Superior temporal gyrus (tissue), 1 donor: Measurements from ENCODE around the gene SLC1A1.
"Not testable (repeated sequence)": the region's sequence is repeated elsewhere in the genome, so short reads cannot be mapped to it uniquely, and the experiment has no call there.

Source experiments
- DNase-seq: peaks from one replicate; pipeline ENCODE4 v3.0.0-alpha.2; 2016; ENCODE audit errors: extremely low spot score

The SLC1A1 gene

DNA sequence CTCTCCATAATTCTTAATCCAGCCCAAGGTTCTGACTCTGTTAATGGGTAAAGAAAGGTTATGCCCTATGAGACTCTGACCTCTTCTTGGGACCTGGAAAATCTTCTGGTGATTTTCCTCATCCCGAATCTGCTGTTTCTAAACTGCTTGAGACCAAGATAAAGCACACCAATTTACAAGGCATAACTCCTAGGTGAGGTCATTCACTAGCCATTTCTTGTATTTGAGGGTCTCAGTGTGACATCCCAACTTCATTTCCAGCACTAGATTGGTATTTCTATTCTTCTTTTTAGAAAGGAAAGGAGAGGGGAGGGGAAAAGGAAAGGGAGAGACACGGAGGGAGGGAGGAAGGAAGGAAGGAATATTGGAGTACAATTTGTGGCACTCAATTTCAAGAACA, 51.6 kb downstream of the SLC1A1 start:
- DNase-seq = no peak

DNA sequence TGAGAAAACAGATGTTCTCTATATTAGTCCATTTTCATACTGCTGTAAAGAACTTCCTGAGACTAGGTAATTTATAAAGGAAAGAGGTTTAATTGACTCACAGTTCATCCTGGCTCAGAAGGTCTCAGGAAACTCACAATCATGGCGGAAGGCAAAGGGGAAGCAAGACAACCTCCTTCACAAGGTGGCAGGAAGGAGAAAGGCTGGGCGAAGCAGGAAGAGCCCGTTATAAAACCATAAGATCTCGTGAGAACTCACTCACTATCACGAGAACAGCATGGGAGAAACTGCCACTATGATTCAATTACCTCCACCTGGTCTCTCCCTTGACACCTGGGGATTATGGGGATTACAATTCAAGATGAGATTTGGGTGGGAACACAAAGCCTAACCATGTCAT, 54.4 kb downstream of the SLC1A1 start:
- DNase-seq = not testable (repeated sequence)

DNA sequence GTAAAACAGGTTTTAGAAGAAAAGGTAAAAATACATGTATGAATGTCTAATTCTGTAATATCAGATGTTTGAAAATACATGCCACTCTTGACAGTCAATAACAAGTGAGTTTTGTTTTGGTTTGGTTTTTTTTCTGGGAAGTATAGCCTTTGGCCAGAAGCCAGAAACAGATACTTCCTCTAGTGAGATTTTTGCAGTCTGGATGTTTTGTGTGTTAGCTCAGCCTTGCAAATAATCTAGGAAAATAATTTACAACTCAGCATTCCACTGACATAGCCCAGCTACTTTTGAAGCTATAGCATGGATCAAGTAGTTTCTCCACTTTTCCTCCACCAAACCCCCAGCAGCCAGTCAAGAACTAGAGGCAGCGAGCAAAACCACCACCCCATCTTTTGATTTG, 56.7 kb downstream of the SLC1A1 start:
- DNase-seq = no peak

DNA sequence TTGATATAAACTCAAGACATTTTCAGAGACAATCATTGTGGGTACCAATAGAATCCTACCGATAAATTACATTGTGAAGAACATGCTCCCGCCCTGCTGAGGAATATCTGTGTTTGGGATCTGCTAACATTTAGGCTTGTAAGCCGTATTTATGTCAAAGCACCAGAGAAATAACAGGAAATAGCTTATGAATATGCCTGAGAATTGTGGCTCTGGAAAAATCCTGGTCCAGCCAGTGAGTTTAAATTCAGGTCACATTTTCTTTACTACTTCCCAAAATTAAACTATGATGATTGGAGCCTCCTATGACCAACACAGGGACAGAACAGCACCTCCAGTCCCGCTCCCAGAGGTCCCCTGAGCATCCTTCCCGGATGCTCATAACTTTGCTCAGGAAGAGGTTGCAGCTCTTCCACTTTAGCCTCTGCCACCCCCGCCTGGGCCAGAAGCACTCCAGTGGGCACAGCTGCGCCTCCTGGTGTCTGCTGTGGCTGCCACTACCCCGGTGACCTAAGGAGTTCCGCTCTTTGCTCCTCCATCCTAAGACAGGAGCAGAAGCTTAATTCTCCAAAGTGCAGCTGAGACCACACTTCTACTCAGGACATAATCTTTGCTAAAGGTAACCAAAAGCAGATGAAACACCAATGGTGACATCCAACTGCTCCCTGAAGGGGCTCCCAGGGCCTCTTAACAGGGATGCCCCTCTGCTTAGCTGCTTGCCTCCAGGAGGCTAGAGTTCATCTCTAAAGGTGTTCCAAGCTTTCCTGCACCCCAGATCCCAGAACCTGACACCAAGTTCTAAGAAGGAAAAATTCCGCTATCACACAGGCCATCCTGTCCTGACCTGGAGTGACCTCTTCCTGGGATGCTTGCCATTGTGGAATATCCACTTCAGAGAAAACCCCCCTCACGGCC, 58.8 kb downstream of the SLC1A1 start:
- no peak for DNase-seq

DNA sequence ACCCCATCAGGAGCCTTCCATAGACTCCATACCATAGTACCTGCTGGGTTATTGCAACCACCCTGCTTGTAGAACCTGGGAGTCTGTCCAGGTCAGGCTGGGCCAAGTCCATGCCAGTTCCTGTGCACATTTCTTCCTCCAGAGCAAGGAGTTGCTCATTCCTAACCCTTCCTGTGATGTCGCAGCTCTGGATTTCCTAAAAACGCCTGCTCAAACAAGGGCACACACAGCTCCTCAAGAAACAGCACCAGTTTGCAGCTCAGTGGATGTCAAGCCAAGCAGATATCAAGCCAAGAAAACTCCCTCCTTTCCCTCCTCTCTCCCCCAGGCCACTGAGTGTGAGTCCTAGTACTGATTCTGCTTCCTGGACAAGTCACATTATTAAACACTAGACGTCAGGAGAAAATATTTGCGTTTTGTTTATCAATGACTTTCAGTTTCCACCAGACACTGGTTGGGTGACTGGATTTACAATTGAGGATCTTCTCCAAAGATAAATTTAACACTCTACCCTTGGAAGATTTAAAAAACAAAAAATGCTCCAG, 59.6 kb downstream of the SLC1A1 start:
- no peak for DNase-seq

DNA sequence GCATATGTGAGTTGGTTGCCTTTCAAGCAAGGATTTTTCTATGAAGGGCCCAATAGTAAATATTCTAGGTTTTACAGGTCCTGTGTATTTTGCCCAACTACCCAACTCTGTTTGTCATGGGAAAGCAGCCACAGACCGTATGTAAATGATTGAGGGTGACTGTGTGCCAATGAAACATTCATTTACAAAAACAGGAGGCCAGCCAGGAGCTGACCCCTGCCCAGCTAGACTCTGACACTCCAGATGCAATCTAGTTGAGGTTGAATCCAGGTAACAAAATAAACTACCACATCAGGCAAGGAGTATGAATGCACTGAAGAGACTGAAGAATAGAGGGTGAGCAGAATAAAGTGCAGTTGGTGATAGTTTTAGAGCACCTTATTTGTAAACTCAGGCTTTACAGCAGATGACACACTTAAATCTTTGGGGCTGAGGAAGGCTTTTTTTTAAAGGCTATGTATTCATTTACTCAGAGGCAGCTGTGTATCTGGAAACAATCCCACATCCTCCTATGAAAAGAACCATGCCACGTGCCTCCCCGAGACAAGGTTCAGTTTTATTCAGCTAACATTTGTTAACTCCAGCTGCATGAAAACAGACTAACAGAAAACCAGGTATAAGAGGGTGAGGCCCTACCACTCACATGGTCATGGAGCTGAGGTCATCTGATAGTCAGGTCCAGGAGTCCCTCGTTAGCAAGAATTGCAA, 60.7 kb downstream of the SLC1A1 start:
- DNase-seq = no peak

DNA sequence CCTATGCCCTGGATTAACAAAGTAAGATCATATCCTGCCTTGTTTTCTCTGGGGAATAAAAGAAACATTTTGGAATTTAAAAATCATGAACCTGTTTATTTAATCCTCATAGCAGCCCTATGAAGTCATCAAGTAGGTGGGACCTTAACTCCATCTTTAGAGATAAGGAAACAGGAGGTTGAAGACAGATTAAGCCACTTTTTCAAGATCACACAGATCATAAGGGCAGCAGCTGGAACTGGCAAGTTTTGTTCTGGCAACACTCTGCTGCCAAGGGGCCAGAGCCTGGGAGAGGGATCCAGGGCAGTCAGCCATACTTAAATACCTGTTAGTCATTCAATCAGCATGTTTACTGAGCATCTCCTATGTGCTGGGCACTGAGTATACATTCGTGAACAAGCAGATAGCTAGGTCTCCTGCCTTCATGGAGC, 63.7 kb downstream of the SLC1A1 start:
- DNase-seq = no peak

DNA sequence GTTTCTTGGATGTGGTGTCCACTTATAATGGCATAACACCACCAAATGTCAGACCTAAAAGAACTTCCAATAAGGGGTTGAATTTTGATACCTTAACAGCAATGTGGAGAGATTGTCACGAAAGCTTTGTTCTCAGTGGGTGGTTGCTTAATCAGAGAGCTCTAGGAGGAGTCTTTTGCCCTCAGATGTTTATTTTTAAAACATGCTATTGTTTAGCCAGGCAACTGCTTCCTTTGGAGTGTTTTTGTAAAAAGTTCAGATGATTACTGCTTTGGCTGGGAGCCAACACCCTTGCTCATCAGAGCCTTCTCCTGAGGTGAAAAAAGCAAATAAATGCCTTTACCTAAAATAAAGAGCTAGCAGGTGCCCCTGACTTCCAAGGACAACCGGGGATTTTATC, 65.0 kb downstream of the SLC1A1 start:
- no peak for DNase-seq

DNA sequence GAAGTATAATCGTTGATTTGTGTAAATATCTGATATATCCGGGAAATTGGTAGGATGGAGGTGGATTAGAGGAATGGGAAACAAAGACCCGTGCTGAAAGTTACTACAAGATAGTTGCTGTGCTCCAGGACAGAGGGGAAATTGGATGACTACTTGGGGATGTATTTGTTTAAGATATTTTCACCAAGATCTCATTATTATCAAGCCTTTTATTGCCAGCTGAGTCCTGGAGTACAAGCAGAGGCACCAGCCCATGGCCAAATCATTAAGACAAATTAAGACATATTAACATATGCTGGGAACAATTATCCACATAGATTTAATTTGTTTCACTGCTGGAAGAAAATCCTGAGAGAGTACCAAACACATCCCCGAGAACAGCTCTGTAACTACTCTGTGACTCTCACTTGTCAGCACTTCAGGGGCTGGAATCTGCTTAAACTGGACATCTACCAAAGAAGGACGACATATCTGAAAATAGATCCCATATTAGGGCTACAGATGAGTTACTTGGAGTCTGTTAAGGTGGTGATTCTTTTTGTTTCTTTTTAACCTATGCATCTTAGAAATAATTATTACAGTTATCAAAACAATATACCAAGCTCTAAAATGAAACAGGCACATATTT, 68.2 kb downstream of the SLC1A1 start:
- no peak for DNase-seq

DNA sequence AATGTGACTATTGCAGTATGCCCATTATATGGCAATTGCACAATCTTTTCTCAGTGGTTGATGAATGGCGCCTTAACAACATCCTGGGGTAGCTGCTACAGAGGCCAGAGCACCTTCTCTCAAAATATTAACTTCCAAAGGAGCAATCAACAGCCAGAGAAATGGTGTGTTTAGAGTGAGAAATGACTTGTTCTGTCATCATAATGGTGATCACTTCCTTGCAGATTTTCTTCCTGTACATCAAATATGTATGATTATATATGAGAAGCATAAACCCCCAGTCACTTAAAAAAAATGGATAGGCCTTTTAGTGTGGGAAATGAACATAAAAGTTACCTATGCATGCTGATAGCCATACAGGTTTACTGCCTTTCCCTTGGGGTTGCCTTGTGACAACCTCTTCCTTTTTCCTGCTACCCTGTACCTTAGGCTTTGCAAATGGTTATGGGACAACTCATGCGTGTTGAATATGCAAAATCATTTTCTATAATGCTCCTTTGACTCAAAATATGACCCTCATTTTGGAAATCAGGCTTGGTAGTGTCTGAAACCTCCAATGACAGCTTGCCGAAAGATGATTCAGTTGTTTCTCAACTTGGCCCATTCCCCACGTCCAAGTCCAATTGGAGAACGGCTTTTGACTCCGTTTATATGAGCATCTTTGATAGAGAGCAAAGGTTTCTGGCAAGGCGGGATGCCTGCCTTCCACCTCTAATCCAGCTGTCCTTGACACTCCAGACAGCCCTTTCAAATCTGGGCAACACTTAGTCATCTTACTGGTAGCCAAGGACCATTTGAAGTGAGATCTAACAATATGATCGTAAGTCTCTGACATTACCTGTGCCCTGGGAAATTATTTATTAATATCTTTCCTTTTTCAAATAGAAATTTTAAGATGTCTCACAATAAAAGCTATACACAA, 69.3 kb downstream of the SLC1A1 start:
- DNase-seq = no peak

DNA sequence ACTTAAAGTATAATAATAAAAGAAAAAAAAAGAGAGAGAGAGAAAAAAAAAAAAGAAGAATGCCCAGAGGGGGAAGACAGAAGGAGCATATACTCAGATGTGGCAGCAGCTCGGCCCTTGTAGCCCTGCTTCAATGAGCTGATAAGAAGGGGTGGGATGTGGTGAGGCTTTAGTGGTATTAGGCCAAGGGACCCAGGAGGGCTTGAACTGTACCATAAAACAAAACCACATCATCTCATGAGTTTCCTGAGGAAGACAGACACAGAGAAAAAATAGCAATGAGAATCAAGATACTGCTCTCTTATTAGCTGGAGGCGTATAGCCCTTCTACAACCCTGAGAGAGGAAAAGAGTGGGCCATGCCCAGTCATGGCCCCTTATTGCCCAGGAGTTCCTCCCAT, 72.8 kb downstream of the SLC1A1 start:
- no peak for DNase-seq

DNA sequence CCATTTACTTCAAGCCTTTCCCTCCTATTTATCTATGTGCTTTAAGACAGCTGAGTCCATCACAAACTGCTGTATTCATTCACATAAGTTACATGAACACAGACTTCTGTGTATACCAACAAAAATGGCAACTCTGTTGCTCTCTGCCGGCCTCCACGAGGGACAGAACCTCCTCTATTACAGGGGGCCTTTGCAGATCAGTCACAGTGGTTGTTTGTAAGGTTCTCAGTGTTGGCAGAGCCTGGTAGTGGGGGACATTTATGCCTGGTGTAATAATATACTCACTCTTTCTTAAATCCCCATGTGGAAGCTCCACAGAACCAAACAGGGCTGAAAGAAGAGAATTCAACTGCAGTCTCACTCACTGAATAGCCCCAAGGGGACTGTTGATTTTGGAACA, 76.5 kb downstream of the SLC1A1 start:
- peak; percentile 41 for DNase-seq

DNA sequence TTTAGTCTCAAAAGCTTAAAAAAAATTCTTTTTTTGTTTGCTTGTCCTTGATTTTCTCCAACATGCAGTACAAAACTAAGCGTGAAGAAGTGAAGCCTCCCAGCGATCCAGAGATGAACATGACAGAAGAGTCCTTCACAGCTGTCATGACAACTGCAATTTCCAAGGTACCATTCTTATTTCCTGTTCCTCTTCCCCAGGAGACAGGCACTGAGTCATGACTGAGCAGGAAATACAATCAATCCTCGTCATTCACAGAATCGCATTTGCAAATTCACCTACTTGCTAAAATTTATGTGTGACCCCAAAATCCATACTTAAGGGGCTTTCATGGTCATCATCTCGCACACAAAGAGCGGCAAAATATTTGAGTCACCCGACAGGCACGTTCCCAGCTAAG, 77.3 kb downstream of the SLC1A1 start:
- DNase-seq = no peak

DNA sequence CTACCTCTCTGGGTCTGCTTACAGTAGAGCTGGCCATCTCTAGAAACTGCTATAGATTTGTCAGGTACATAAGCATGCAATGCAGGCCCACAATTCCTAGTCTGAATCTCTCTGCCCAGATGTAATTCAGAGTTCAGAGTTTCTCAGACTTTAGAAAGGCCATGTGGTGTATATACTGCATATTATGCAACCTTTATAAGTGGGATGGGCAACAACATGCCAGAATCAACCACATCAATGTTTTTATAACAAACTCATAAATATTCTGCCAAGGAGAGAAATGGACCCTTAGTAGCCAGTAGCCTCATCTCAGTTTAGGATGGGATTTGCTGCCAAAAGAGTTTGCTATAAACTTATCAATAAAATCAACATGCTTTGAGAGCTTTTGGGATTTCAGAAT, 78.8 kb downstream of the SLC1A1 start:
- no peak for DNase-seq

DNA sequence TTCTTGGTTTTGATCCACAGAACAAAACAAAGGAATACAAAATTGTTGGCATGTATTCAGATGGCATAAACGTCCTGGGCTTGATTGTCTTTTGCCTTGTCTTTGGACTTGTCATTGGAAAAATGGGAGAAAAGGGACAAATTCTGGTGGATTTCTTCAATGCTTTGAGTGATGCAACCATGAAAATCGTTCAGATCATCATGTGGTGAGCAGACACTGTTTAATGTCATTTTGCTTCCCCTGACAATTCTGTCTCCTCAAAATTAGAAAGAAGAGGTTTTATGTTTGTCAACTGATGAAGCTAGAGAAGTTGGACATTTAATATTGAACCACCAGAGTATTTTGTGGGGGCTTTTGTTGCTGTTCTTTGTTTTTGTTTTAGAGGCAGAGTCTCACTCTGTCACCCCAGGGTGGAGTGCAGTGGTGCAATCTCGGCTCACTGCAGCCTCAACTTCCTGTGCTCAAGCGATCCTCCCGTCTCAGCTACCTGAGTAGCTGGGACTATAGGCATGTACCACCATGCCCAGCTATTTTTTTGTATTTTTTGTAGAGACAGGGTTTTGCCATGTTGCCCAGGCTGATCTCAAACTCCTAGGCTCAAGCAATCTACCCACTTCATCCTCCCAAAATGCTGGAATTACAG, 82.0 kb downstream of the SLC1A1 start:
- no peak for DNase-seq

DNA sequence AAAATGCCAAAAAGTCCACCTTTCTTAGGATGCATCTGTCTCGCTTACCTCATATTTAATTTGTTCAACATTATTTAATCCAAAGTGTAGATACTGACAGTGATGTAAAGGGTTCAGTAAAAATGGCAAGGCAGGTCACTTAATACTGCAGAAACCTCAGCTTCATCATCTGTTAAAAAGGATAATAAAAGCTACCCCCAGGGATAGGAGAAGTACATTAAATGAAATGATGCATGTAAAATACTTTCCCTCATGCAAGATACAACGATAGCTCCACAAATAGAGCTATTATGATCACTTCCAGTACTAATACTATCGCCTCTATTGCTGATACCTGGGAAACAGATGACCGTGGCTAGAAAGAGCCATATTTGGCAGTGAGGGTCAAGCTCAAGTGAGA, 82.9 kb downstream of the SLC1A1 start:
- no peak for DNase-seq

DNA sequence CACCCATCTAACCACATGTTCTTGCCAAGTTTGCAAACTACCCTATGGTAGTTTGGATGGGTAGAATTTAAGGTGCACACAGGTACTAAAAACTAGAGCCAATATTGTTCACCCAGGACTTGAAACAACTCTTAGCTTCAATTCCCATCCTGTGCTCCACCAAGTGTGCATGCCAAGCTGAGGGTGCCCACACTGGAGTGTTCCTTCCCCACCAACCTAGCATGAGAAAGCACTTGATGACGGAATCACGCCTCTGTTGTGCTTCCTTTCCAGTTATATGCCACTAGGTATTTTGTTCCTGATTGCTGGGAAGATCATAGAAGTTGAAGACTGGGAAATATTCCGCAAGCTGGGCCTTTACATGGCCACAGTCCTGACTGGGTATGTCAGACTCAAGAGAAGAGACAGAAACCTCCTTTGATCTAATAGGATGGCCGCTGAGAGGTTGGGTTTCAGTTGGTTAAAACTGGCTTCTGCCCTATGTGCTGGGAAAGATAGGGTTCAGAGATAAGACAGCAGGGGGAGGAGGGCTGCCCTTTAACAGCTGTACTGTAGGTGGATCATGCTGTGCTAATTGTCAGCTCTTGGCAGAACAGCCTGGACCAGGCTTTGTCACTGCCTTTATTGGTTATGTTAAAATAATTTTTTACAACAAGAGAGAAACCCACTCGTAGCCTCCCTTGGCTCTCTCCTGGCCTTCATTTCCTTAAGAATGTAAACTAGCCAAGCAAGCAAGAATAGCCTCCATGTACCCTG, 83.5 kb downstream of the SLC1A1 start:
- DNase-seq = peak; percentile 45

DNA sequence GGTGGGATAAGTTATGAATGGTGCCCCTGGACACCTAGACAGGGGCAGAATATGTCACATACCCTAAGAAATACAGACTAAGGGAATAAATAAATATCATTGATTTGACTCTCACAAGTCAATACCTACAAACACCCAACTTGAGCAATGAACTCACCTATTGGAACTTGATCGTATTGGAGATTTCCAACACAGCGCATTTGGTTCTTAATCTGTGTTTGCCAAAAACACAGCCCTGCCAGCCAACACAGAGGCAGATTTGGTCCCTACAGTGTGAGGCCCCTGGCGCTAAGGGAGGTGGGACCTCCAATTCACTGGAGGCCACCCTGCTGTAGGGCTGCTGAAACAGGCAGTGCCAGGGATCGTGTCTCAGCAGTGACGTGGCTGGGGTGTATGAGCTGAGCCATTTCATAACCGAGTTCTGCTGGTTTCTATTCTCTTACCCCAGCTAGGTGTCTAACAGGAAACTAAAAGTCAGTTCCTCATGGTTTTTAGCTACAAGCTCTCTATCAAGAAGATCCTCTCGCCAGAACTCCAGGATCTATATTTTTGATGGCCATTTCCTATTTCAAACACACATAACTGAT, 84.5 kb downstream of the SLC1A1 start:
- DNase-seq = no peak

DNA sequence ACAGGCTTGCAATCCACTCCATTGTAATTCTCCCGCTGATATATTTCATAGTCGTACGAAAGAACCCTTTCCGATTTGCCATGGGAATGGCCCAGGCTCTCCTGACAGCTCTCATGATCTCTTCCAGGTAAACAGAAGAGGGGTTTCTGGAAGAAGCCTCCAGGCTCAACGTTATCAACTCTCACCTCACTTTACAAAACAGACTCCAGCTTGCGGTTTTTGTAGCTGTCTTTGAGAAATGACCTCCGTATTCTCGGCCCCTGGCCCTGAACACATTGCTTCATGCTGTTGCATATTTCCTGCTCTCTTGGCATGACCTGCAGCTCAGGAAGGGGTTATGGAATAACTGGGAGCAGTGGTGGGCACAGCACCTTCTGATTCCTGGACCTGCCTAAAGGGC, 85.7 kb downstream of the SLC1A1 start:
- no peak for DNase-seq

DNA sequence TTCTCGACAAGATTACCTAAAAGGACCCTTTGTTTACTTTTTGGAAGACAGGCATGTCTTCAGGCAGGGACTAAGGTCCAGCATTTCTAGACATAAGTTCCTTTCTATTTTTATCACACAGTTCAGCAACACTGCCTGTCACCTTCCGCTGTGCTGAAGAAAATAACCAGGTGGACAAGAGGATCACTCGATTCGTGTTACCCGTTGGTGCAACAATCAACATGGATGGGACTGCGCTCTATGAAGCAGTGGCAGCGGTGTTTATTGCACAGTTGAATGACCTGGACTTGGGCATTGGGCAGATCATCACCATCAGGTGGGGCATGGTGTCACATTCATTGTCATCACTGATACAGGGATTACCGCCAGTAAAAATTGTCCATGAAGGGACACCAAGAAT, 86.2 kb downstream of the SLC1A1 start:
- DNase-seq = no peak
